Stimulated activated CD4-positive, alpha-beta T cell treated with anti-CD3 and anti-CD28 coated beads, Interleukin-2, amount 100 ng/mL, for 24 hours (primary cell): ENCODE measurements around the gene BSG.
A peak's percentile ranks its signal among the peaks of the same experiment; 100 is the strongest.

Experiments
- DNase-seq, 2 donors: peaks; one replicate each; pipeline ENCODE4 v3.0.0-alpha.2; 2020

BSG gene

DNA sequence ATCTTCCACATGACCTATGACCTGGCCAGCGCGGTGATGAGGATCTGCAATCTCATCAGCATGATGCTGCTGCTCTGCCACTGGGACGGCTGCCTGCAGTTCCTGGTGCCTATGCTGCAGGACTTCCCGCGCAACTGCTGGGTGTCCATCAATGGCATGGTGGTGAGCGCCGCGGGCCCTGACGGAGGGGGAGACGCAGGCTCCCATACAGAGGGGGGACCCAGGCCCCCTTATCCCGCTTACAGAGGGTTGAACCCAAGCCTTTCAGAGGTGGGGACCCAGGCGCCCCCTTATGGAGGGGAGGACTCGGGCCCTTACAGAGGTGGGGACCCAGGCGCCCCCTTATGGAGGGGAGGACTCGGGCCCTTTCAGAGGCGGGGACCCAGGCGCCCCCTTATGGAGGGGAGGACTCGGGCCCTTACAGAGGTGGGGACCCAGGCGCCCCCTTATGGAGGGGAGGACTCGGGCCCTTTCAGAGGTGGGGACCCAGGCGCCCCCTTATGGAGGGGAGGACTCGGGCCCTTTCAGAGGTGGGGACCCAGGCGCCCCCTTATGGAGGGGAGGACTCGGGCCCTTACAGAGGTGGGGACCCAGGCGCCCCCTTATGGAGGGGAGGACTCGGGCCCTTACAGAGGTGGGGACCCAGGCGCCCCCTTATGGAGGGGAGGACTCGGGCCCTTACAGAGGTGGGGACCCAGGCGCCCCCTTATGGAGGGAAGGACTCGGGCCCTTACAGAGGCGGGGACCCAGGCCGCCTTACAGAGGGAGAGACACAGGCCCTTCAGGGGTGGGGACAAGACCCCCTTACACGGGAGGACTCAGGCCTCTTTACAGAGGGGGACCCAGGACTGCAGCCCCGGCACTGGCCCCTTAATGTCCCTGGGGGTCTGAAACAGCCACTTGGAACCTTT is 32.9 kb downstream of the BSG start:
- DNase-seq = peak in 1 of 2 donors; percentile 59

DNA sequence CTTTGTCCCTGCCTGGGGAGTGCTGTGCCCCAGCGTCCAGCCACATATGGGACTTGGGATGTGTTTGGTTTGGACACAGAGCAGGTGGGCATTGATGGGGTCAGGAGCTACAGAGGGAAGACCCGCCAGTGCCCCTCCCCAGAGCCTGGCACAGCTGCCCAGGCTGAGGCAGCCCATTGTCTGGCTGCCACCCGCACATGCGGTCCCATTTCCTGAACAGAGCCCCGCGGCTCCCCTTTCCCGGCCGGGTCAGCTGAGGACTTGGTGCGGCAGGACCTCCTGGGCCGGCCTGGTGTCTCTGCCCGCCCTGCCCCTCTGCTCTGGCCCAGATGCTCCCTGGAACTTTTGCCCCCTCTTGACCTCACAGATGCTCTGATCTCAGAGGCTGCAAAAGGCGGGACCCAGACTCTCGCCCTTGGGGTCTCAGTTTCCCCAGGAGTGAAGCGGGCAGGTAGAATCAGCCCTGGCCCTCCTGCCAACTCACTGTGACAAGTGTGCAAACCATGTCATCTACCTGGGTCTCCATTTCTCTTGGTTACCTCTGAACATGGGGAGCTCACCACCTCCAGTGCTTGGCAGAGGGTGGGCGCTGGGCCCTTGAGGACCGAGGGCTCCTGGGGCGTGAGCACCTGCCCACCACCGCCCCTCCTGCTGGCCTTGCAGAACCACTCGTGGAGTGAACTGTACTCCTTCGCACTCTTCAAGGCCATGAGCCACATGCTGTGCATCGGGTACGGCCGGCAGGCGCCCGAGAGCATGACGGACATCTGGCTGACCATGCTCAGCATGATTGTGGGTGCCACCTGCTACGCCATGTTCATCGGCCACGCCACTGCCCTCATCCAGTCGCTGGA is 35.1 kb downstream of the BSG start:
- no peak for DNase-seq

DNA sequence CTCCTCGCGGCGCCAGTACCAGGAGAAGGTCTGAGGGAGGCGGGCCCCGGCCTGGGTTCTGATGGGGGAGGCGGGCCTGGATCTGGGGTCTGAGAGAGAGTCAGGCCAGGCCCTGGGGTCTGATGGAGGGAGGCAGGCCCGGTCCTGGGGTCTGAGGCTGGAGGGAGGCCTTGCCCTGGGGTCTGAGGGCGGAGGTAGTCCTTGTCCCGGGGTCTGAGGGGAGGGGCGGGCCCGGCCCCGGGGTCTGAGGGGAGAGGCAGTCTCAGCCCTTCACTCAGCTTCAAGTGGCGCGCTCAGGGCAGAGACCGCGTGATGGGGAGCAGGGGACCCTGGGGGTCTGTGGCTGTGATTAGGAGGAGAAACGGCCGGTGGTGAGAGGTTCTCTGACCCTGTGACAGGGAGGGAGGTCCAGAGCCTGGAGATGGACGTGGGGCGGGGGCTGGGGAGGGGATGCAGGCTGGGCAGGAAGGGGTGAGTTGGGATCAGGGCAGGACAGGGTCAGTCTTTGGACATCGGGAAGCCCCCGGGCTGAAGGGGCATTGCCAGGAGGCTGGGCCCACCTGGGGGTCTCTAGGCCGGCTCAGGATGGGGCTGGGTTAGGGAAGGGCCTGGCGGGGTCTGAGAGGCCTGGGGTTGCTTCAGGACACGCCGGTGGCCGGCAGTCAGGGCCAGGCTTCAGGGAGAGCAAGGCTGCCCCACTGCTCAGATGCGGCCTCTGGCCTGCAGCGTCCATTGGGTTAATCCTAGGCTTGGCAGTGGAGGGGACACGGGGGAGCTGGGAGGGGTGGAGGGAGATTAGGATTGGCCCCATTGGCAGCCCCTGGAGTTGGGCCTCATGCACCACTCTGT is 36.0 kb downstream of the BSG start:
- DNase-seq = no peak

DNA sequence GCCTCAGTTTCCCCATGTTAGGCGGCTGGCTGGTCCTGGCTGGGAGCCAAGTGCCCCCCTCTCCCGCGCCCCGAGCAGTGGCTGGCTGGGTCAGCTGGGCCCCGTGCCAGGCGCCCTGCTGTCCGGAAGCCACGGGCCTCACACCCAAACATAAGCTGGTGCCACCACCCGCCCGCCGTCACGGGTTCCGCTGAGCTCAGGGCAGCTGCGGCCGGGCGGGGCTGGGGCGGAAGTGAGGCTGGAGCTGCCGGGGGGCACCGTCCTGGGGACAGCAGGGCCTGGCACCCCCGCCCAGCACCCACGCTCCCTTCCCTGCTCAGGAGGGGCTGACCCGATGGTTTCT is 36.6 kb downstream of the BSG start:
- DNase-seq = no peak

DNA sequence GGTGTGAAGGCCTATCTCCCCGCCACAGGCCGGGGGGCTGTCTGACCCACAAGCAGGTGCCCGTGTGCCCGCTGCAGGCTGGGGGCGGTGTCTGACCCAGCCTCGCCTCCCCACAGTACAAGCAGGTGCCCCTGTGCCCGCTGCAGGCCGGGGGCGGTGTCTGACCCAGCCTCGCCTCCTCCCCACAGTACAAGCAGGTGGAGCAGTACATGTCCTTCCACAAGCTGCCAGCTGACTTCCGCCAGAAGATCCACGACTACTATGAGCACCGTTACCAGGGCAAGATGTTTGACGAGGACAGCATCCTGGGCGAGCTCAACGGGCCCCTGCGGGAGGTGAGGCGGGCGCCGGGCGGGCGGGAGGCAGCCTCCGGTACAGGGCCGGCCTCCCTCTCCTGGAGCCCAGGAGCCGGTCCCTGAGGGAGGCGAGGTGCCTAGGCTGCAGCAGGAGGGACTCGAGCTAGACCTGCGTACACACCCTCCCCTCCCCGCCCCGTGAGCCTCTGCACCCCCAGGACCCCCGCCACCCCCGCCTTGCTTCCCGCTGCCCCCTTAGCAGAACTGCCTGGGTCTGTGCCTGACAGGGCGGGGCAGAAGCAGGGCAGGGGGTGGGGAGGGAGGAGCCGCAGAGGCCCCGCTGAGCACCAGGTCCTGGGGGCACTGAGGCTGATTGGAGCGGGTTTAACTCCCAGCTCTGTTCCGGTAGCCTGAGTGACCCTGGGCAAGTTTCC is 37.8 kb downstream of the BSG start:
- peak in 1 of 2 donors; percentile 28 for DNase-seq

DNA sequence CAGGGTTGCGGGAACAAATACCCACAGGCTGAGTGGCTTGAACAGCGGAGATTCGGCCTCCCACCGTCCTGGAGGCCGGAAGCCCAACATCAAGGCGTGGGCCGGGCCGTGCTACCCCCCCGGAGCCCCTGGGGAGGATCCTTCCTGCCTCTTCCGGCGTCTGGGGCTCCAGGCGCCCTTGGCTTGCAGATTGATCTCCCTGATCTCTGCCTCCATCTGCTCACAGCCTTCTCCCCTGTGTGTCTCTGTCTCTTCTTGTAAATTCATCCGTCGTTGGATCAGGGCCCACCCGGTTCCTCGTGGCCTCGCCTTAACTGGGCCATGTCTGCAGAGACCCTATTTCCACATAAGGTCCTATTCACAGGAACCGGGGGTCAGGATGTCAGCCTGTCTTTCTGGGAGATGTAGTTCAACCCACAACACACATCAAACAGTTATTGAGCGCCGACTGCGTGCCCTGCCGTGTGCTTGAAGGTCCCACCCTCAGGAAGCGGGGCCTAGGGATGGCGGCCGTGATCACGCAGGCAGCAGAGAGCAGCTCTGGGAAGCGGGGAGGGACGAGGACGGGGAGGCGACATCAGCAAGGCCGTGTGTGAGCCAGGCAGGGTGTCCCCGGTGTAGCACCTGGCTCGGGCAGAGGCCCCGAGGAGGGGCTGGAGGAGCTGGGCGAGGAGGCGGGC is 38.5 kb downstream of the BSG start:
- DNase-seq = peak; percentile 59 to 64

DNA sequence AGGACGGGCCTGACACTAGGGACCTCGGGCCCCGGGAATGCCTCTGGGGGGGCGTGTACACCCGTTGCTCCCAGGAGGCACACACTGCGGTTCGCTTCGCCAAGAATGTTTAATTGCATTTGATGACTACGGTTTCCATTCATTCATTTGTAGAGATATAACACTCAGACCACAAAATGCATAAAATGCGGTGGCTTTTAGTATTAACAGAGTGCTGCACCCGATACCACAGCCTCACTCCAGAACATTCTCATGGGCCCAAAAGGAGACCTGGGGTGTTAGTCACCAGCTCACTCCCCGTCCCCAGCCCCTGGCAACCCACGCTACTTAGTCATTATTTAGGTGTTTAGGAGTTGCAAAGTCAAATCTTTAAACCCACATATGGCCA is 39.1 kb downstream of the BSG start:
- DNase-seq = peak; percentile 72 to 77

DNA sequence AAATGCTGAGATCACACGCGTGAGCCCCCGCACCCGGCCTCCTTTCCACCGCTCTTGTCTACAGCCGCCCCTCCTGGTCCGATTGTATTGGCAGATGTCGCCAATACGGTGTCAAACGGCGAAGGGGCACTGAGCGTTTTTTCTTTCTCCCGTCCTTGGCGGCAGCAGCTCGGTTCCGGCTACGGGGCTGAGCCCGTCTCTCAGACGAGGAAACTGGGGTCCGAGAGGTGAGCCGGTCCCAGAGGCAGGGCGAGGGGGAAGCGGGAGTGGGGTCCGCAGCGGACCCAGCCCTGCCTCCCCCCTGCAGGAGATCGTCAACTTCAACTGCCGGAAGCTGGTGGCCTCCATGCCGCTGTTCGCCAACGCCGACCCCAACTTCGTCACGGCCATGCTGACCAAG is 40.5 kb downstream of the BSG start:
- no peak for DNase-seq

DNA sequence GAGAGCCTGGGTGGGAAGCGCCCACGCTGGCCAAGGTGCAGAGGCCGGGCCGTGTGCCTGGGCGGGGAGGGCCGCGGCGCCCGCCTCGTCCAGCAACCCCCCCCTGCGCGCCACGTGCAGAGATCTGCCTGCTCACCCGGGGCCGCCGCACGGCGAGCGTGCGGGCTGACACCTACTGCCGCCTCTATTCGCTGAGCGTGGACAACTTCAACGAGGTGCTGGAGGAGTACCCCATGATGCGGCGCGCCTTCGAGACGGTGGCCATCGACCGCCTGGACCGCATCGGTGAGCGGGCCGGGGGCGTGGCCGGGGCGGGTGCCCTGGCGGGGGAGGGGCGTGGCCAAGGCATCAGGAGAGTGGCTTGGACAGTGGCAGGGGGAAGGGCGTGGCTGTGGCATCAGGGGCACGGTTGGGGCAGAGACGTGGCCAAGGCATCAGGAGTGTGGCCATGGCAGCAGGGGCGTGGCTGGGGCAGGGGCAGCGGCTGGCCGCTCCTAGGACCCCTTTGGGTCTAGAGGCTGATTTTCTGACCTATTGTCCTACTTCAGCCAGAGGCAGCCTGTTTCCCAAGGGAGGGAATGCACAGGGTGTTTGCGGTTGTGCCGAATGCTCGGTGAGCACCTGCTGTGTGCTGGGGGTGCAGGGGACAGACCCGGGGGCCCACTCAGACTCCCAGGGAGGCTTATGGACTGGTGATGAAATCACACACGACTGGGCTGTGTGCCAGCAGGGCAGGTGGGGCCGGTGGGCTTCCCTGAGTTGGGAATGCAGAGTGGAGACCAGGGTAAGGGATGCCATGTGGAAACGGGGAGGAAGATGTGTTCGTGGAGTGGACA is 41.6 kb downstream of the BSG start:
- no peak for DNase-seq

DNA sequence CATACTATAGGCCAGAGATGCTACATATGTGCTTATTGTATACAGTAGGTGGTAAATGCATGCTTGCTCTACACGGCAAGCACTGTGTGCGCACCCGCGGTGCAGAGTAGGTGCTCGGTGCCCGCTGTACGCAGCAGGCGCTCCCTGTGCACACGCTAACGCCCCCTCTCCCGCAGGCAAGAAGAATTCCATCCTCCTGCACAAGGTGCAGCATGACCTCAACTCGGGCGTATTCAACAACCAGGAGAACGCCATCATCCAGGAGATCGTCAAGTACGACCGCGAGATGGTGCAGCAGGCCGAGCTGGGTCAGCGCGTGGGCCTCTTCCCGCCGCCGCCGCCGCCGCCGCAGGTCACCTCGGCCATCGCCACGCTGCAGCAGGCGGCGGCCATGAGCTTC is 43.2 kb downstream of the BSG start:
- no peak for DNase-seq

DNA sequence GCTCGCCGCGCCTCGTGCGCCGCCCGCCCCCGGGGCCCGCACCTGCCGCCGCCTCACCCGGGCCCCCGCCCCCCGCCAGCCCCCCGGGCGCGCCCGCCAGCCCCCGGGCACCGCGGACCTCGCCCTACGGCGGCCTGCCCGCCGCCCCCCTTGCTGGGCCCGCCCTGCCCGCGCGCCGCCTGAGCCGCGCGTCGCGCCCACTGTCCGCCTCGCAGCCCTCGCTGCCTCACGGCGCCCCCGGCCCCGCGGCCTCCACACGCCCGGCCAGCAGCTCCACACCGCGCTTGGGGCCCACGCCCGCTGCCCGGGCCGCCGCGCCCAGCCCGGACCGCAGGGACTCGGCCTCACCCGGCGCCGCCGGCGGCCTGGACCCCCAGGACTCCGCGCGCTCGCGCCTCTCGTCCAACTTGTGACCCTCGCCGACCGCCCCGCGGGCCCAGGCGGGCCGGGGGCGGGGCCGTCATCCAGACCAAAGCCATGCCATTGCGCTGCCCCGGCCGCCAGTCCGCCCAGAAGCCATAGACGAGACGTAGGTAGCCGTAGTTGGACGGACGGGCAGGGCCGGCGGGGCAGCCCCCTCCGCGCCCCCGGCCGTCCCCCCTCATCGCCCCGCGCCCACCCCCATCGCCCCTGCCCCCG is 43.8 kb downstream of the BSG start:
- DNase-seq = no peak

DNA sequence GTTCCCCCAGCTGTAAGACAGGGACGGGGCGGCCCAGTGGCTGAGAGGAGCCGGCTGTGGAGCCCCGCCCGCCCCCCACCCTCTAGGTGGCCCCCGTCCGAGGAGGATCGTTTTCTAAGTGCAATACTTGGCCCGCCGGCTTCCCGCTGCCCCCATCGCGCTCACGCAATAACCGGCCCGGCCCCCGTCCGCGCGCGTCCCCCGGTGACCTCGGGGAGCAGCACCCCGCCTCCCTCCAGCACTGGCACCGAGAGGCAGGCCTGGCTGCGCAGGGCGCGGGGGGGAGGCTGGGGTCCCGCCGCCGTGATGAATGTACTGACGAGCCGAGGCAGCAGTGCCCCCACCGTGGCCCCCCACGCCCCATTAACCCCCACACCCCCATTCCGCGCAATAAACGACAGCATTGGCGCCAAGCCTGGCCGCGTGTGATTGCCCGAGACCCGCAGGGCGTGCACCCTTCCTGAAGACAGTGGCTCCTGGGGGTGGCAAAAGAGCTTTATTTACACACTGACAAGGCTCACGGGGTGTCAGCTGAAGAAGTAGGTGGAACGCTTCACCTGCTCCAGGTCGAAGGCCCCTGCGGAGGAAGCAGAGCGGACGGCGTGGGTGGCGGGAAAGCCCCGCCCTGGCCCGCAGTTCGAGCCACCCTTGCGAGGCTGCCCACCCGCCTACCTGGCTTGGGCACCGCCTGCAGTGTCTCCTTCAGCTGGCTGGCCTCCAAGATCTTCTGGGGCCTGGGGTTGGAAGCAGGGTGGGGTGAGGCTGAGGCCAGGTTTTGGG is 44.5 kb downstream of the BSG start:
- no peak for DNase-seq

DNA sequence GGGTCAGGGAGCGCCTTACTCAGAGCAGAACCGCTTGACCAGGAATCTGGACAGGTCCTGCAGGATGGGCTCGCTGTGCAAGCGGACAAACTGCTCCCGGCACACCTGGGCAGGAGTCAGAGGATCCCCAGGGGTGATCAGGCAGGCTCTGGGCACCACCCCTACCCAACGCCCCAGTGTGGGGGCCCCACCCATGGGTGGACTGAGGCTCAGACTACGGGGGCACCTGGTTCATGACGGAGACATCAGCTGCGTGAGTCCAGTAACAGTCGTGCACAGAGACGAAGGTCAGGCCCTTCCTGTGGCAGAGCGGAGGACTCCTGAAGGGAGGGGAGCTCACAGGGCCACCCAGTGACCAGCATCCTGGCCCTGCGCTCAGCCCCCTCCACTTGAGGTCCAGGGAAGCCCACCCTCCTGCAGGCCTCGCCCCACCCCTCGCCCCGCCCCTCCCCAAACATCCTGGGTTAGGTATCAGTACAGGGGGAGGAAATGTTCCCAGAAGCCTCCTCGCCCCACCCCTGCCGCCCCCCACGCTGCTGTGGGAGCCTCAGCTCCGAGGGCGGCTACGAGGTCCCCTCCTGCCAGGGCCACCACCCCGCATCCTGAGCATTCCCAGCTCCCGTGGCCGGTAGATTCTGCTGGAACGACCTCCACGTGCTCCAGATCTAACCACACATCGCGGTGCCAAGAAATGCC is 45.3 kb downstream of the BSG start:
- DNase-seq = no peak

DNA sequence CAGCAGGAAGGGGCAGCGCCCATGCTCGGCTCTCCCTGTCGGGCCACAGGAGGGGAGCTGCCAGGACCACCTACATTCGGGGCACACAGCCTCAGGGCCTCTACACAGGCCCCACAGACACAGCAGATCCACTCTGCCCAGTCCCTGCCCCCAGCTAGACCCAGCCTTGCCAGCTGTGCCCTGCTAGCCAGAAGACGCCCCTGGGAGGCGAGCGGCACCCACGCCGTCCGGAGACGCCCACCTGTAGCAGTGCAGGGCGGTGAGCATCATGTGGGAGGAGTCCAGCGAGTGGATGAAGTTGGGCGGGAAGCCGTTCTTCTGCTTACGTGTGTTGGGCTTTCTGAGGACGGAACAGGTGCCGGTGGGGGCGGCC is 45.8 kb downstream of the BSG start:
- DNase-seq = no peak

DNA sequence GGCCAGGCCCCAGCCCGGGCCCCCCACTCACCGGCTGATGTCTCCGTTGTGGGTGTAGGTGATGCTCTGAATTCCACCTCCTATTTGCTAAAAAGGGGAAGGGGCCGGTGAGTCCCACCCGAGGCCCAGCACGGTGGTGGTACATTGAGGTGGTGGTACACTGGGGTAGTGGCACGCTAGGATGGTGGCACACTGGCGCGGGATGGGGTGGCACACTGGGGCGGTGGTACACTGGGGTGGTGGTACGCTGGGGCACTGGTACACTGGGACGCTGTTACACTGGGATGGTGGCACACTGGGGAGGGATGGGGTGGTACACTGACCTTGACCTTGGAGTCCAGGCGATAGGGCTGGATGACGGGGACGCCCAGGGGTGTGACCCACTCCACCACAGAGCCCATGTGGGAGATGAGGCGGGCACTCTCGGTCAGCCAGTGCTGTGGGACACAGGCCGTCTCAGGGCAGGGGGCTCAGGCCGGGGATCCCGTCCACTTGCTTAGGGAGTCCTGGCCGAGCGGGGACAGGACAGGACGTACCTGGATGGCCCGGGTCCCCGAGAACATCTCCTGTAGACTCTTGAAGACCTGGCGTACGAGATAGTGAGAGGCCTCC is 46.4 kb downstream of the BSG start:
- no peak for DNase-seq

DNA sequence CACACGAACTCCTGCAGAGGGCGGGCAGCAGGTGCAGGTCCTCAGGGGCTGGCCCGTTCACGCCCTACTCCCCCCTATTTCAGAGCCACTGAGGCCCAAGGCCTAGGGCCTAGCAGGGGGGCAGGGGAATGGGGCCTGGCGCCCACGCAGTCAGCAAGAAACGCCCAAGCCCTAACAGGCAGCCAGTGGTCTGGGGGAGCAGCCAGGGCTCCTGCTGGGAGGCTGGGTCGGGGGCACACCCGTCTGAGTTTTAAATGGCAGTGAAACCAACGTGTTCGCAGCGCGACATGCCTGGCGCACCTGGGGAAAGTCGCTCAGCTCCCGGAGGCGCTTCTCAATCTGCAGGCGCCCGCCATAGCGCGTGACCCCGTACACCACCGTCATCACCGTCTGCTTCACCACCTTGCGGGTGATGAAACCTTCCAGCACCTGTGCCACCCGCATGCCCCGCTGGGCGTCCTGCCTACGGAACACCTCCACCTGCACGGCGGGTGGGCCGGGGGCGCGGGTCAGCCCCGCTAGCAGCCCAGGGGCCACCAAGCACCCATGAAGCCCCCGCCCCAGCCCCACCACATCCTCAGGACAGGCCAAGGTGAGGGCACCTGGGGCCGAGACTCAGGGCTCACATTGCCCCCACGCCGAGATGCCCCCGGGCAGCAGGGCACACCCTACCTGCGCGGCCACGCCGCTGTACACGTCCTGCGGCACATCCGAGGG is 47.0 kb downstream of the BSG start:
- DNase-seq = no peak

DNA sequence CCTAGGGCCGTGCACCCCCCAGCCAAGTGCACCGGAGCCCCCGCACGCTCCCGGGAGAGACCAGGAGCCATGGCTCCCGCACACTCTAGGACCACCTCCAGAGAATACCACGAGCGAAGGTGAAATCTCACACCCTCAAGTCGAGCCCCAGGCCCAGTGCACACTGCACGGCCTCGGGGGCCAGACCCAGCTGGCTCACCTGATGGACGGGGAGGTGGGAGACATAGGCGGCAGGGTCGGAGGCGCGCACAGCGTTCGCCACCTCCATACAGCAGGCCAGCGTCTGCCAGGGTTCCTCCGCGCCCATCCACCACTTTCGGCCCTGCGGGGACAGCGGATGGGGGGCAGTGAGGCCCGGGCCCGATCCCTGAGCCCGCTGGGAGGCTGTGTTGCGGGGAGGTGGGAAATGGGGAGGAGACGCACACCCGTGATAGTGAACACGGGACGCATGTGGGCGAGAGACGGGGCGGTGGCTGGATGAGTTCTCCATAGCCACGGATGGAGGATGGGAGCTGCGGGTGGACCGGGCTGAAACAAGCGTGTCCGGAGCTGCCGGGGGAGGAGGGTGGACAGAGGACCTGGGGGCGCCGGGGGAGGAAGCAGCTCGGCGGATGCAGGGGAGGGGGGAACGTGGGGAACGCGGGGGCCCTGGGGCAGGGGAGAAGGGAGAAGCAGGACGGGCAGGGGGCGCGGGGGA is 47.9 kb downstream of the BSG start:
- DNase-seq = no peak
